GM12873 (cell line): ENCODE measurements around the gene METRN.

Experiments
- TF ChIP-seq, protein P1 (sequence below): IDR thresholded peaks from 2 replicates; pipeline ENCODE4 v1.5.1; 2012; ENCODE audit warnings: low read depth, mild to moderate bottlenecking, moderate library complexity, low read length, control low read depth; ENCODE audit not compliant: insufficient read depth; ENCODE audit errors: missing control alignments

METRN gene

DNA sequence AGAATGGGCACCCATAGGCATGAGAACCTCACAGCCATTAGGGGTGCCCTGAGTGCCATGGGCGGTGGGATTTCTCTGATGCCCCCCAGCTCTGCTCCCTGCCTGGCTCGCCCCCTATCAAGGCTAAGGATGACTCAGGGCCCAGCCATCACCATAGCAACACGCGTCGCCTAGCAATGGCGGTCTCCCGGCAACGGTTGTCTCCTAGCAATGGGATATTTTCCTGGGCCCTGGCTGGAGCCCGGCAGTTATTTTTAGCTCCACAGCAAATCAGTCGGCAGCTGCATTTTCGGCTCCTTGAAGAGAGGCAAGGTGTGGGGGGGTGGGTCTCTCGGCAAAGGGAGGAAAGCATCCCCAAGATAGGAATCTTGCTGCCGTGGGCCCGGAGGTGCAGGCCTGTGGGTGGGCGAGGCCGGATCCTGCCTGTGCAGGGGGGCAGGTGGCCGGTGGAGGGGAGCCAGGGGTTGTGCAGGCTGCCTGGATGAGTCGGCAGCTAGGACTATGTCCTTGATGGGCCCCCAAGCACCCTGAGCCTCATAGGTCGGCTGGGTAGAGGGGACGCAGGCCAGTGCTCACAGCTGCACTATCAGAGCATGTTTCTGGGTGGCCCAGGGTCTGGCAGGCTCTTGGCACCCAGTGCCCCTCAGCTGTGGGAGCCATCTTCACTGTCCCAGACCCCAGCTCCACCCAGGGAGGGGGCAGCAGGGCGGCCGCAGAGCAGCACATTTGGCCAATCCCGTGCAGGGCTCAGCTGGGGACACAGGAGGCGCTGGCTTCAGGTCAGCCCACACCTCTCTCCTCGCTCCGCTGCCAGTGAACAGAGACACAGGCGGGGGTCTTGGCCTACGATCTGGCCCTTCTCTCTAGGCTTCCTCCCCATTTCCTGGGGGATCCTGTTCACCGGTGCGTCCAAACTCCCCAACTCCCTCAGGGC lies 5.1 kb upstream of the METRN start:
- TF ChIP-seq, protein P1, sequence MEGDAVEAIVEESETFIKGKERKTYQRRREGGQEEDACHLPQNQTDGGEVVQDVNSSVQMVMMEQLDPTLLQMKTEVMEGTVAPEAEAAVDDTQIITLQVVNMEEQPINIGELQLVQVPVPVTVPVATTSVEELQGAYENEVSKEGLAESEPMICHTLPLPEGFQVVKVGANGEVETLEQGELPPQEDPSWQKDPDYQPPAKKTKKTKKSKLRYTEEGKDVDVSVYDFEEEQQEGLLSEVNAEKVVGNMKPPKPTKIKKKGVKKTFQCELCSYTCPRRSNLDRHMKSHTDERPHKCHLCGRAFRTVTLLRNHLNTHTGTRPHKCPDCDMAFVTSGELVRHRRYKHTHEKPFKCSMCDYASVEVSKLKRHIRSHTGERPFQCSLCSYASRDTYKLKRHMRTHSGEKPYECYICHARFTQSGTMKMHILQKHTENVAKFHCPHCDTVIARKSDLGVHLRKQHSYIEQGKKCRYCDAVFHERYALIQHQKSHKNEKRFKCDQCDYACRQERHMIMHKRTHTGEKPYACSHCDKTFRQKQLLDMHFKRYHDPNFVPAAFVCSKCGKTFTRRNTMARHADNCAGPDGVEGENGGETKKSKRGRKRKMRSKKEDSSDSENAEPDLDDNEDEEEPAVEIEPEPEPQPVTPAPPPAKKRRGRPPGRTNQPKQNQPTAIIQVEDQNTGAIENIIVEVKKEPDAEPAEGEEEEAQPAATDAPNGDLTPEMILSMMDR: peak; percentile 2

DNA sequence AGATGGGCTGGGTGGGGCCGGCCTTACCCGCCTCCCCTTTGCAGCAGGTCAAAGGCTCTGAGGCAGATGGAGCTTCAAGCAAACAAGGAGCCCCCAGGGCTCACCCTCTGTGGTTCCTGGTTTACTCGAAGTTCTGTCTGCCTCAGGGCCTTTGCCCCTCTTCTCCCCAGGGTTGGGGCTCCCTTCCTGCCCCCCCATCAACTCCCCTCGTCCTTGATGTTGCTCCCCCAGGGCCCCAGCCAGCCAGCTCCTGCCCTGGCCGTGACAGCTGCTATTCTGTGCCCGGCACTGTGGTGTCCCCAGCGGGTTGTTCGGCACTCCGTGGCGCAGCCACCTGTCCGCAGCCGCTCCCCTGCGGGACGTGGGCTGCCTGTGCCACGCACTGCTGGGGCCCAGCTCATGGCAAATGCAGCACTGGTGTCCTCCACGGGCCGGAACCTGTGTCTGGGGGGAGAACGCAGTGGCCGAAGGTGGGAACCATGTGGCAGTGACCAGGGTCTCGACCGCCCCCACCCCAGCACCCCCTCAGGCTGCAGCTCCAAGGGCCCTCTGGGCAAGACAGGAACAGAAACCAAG lies 4.3 kb upstream of the METRN start:
- TF ChIP-seq, protein P1: no peak

DNA sequence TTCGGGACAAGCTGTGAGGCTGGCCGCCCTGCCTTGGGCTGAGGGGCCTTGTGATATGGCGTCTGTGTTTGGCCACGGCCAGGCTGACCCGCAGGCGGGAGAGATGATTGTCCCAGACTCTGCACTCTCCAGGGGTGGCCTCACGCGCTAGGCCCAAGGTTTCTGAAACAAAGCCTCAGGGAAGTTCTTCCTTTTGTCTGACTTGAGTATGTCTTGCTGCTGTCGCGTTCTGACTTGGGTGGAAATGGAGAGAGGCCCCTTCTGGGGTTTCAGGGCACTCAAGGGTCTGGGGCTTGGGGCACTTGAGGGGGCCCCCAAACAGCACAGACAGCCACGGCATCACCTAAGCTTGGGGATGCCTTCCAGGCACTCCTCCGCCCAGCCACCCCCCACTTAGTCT lies 3.8 kb upstream of the METRN start:
- TF ChIP-seq, protein P1: no peak

DNA sequence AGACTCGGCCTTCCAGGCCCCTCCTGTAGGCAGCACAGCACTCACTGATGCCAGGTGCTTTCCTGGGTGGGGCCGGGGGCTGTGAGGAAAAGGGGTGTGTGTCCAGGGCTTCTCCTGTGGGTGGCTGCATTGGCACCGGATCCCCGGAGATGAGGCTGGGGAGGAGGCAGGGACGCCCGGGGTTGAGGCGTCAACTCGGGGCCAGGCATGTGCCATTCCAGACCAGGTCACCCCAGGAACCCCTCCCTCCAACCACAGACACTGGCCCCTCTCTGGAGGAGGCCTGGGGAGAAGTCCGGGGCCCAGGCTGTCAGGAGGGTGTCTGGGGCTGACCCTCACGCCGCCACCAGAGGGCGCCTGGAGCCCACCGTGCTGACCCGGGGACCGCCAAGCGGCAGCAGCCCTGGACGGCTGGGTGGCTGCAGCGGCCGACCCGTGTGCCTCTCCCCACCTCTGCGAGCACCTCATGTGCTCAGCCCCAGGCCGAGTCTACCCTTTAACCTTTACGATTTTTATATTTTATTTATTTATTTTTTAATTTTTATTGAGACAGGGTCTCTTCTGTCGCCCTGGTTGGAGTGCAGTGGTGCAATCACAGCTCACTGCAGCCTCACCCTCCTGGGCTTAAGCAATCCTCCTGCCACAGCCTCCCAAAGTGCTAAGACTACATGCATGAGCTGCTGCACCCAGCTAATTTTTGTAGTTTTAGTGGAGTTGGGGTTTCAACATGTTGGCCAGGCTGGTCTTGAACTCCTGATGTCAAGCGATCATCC lies 3.2 kb upstream of the METRN start:
- TF ChIP-seq, protein P1: peak; percentile 95

DNA sequence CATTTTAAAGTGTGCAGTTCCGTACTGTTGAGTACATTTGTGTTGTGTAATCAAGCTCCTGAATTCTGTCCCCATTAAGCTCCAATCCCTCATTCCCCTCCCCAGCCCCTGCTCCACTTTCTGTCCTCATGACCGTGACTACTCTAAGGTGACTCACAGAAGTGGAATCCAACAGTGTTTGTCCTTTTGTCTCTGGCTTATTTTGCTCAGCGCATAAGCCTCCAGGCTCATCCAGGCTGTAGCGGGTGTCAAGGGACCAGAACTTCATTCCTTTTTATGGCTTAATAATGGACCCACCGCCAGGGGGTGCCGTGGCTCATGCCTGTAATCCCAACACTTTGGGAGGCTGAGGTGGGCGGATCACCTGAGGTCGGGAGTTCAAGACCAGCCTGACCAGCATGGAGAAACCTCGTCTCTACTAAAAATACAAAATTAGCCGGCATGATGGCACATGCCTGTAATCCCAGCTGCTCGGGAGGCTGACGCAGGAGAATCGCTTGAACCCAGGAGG lies 2.1 kb upstream of the METRN start:
- TF ChIP-seq, protein P1: peak; percentile 53

DNA sequence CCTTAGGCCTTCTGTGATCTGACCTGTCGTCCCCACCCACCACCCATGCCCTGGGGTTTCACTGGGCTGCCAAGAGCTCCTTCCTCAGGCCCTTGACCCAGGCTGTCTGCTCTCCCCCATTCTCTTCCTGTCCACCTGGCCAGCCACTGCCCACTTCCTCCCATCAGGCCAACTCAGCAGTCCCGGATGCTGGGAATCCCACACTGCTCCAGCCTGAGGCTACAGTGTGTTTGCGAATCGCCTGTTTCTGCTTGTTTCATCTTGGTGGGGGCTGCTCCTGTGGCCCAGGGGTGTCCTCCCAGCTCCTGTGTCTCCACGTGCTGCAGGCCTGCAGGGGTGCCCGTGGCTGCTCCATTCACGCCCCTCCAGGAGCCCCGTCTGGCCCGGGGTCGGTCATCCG lies 839 bp upstream of the METRN start:
- TF ChIP-seq, protein P1: no peak
